Transverse colon (tissue), 4 donors: Measurements from ENCODE around the gene APEX2. TPM values are rescaled to one million over a fixed set of nuclear protein-coding genes. Genes with fewer than 3 reads are reported as not detected.
"Not testable (repeated sequence)": the region's sequence is repeated elsewhere in the genome, so short reads cannot be mapped to it uniquely, and the experiment has no call there.

Source experiments
- DNase-seq: peaks from one replicate; pipeline ENCODE4 v3.0.0-alpha.2; 2019
- H3K27ac ChIP-seq, 4 donors: fragments of 200-600 bp; sonication (generic); 2 replicates each; pipeline ENCODE4 v1.5.1; 2016 to 2018; ENCODE audit warnings: inconsistent platforms in 4 of 4
- H3K27me3 ChIP-seq: fragments of 200-600 bp; sonication (generic); 2 replicates; pipeline ENCODE4 v1.5.1; 2017; ENCODE audit warnings: inconsistent platforms
- H3K36me3 ChIP-seq, 4 donors: fragments of 200-600 bp; sonication (generic); 2 replicates each; pipeline ENCODE4 v1.5.1; 2017 to 2019; ENCODE audit warnings: inconsistent platforms in 4 of 4
- H3K4me1 ChIP-seq, 4 donors: fragments of 200-600 bp; sonication (generic); 2 replicates each; pipeline ENCODE4 v1.5.1; 2017 to 2020; ENCODE audit warnings: inconsistent platforms in 4 of 4
- H3K4me3 ChIP-seq, 4 donors: fragments of 200-600 bp; sonication (generic); 1 replicate in 1 of 4; 2 replicates in 3 of 4; pipeline versions ENCODE4 v1.5.1 to v1.6.1; 2017 to 2019; ENCODE audit warnings: inconsistent platforms in 4 of 4
- H3K9me3 ChIP-seq, 2 donors: fragments of 200-600 bp; sonication (generic); 2 replicates each; pipeline ENCODE4 v1.5.1; 2017 to 2019; ENCODE audit warnings: inconsistent platforms in 2 of 2
- EP300 ChIP-seq: sonication (generic); formaldehyde crosslinking; IDR thresholded peaks from one replicate; pipeline ENCODE4 v1.6.1; 2017; ENCODE audit warnings: antibody characterized with exemption, low read depth
- POLR2A ChIP-seq: fragments of 450-650 bp; IDR thresholded peaks from one replicate; pipeline ENCODE4 v1.6.1; 2016; ENCODE audit warnings: antibody characterized with exemption, mild to moderate bottlenecking, moderate library complexity
- POLR2AphosphoS5 ChIP-seq, 3 donors: sonication (generic); formaldehyde crosslinking; IDR thresholded peaks; one replicate each; pipeline ENCODE4 v1.6.1; 2016; ENCODE audit warnings: antibody characterized with exemption in 3 of 3
- WGBS, 2 donors: methylation state at CpG; one replicate each; pipeline ENCODE4 v1.1.5; 2018; ENCODE audit warnings: low coverage in 1 of 2; 5-methylcytosine and 5-hydroxymethylcytosine counted together
- in situ Hi-C, 4 donors: fragments of 200-750 bp; cut with MboI; loops; one replicate each; pipeline versions ENCODE4 v1.15.0 to v1.15.1; 2017; ENCODE audit warnings: low sequenced_read_pairs in 3 of 4, low pct_ligation_motif_present in 1 of 4, low pct_unique_long_range_greater_than_20kb in 1 of 4
- intact Hi-C: fragments of 100-400 bp; cut with DNase I; formaldehyde crosslinking; loops from one replicate; pipeline ENCODE4 v1.15.1; 2023; ENCODE audit warnings: low total_unique reads
- total RNA-seq, 4 donors: library from RNA; depleted of rRNA; stranded (reverse); fragments of >200 nt; gene quantifications; one replicate each; pipeline ENCODE4 v1.1.0, GENCODE V29; 2016
- TF ChIP-seq, protein P1 (sequence below), 5 experiments: fragments of 200-600 bp in 3 of 5; fragments of 450-650 bp in 2 of 5; sonication (generic) in 3 of 5; IDR thresholded peaks; 1 replicate in 2 of 5; 2 replicates in 3 of 5; pipeline ENCODE4 v1.5.1; 2016 to 2017; ENCODE audit warnings: antibody characterized with exemption in 5 of 5, inconsistent platforms in 3 of 5, mild to moderate bottlenecking in 2 of 5, moderate library complexity in 1 of 5

Gene APEX2
- total RNA-seq, 4 donors from 2014 or later: 3.2 to 22.1 (median 14.3) TPM

DNA sequence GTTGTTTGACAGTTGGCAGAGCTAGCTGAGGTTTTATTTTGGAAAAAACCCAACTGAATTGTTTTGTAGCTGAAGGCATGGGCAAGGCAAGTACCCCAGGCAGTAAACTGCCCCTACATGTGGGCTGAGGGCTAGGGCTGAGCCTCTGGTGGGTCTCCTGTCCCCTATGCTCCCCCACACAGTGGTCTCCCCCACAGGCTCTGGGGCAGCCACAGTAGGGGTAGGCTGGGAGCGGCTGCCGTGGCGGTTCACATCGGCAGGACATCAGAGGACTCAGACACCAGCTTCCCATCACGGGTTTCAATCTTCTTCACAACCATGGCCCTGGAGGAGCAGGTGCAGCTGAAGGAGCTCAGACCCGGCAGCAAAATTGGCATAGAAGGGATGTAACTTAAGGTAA lies 41.4 kb downstream of the APEX2 start:
- H3K27ac ChIP-seq: no peak overlapping the region
- no peaks in the 10 kb centered on the region for H3K27me3 ChIP-seq
- no peaks in the 10 kb centered on the region for H3K4me1 ChIP-seq
- in situ Hi-C loops: no loop called here
- H3K36me3 ChIP-seq: no peaks in the 10 kb centered on the region
- DNase-seq: no peak
- intact Hi-C loops: no loop called here
- H3K9me3 ChIP-seq: no peaks in the 10 kb centered on the region
- no peak overlapping the region for H3K4me3 ChIP-seq
- WGBS, 2 donors: 94% methylated on average over 6 of the region's 6 CpGs; no CpG with 5 or more reads in 1 of the 2 donors
- TF ChIP-seq EP300 (no peak), POLR2A (no peak), POLR2AphosphoS5 (IDR thresholded peaks at IDR 0.05) (no peak)
- TF ChIP-seq, protein P1, sequence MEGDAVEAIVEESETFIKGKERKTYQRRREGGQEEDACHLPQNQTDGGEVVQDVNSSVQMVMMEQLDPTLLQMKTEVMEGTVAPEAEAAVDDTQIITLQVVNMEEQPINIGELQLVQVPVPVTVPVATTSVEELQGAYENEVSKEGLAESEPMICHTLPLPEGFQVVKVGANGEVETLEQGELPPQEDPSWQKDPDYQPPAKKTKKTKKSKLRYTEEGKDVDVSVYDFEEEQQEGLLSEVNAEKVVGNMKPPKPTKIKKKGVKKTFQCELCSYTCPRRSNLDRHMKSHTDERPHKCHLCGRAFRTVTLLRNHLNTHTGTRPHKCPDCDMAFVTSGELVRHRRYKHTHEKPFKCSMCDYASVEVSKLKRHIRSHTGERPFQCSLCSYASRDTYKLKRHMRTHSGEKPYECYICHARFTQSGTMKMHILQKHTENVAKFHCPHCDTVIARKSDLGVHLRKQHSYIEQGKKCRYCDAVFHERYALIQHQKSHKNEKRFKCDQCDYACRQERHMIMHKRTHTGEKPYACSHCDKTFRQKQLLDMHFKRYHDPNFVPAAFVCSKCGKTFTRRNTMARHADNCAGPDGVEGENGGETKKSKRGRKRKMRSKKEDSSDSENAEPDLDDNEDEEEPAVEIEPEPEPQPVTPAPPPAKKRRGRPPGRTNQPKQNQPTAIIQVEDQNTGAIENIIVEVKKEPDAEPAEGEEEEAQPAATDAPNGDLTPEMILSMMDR (IDR thresholded peaks at IDR 0.05): no peak

DNA sequence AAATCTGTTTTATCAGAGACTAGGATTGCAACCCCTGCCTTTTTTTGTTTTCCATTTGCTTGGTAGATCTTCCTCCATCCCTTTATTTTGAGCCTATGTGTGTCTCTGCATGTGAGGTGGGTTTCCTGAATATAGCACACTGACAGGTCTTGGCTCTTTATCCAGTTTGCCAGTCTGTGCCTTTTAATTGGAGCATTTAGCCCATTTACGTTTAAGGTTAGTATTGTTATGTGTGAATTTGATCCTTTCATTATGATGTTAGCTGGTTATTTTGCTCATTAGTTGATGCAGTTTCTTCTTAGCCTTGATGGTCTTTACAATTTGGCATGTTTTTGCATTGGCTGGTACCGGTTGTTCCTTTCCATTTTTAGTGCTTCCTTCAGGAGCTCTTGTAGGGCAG lies 50.4 kb downstream of the APEX2 start:
- H3K27ac ChIP-seq, intact Hi-C loops, H3K27me3 ChIP-seq, H3K4me3 ChIP-seq, DNase-seq, H3K9me3 ChIP-seq, H3K4me1 ChIP-seq, H3K36me3 ChIP-seq: not testable (repeated sequence)
- in situ Hi-C loops: loop anchor here in 2 of 4 donors (25.0 kb wide), 2 partner anchors 163 to 413 kb away; no protein-coding TSS in a partner anchor
- WGBS, 2 donors: 80 to 83% methylated on average over 1 to 2 of the region's 2 CpGs

DNA sequence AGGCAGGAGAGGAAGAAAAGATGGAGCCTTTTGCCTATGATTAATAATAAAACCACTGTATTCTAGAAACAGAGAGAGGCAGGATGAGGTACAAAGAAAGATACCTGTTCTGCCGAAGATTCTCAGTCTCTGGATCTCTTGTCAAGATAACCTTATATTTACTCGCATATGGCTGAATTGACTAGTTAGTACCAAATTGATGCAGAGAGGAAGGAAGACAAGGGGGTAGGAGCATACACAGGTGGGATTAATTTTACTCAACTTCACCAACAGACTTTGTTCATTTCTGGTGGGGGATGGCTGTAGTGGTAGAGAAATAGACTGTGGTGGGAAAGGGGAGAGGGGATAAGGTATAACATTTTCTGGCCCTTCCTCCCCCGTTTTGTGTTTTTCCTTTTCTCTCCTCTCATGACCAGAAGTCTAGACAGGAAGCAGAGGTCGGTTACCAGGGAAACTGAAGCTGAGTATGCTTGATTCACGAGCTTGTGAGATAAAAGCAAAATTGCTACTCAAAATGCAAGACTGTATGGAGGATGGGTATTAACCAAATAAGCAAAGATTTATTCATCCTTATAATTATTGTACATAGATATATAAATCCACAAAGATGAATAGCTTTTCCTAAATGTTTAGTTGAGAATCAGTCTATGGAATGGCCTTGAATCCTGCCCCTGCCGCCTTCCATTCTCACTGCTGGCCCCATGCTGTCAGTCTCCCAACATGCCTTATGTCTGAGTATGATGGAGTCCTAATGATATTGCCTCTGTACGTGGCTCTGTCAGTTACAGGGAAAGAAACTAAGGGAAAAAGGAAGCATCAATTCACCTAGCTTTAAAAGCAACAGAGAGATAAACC lies 56.9 kb downstream of the APEX2 start:
- no peaks in the 10 kb centered on the region for H3K9me3 ChIP-seq
- H3K27ac ChIP-seq: no peak overlapping the region
- H3K36me3 ChIP-seq: no peaks in the 10 kb centered on the region
- peak overlapping the region in 1 of 4 donors; percentile 25 for H3K4me3 ChIP-seq
- DNase-seq: no peak
- intact Hi-C loops (loop anchor here (5.0 kb wide), 1 partner anchor 165 kb away; no protein-coding TSS in a partner anchor), in situ Hi-C loops (loop anchor here in 2 of 4 donors (25.0 kb wide), 2 partner anchors 170 to 420 kb away; no protein-coding TSS in a partner anchor)
- TF ChIP-seq, protein P1 (IDR thresholded peaks at IDR 0.05): no peak
- TF ChIP-seq EP300 (no peak), POLR2A (no peak), POLR2AphosphoS5 (IDR thresholded peaks at IDR 0.05) (no peak)
- 34% methylated on average over 7 of the region's 7 CpGs; no CpG with 5 or more reads in 1 of the 2 donors for WGBS, 2 donors
- H3K27me3 ChIP-seq: no peaks in the 10 kb centered on the region
- no peaks in the 10 kb centered on the region for H3K4me1 ChIP-seq

DNA sequence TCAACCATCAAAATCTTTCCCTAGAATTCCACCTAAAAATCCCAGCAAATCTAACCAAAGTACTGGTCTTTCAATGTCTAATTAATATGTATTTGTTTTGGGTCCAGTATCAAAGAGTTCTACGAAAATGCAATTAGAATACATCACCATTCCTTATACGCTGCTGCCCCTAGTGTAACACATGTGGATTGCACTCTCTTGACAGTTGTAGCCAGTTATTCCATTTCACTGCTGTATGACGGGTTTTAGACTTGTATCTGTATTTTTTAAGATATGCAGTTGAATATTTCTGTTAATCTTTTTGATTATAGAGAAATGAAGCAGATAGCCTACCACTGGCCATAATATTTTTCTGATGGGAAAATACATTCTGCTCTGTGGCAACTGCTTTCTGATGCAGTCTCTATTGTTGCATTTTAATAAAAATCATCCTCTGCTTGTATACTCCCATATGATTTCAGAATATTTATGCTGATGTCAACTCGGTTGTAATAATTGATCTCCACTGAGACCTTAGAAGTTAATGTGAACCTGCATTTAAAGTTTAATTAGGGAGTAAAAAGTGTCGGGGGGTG lies 57.6 kb downstream of the APEX2 start:
- Histone ChIP-seq H3K9me3 (no peaks in the 10 kb centered on the region), H3K36me3 (no peaks in the 10 kb centered on the region), H3K4me1 (no peaks in the 10 kb centered on the region), H3K27me3 (no peaks in the 10 kb centered on the region), H3K4me3 (peak overlapping the region in 1 of 4 donors; percentile 25), H3K27ac (no peak overlapping the region)
- intact Hi-C loops: loop anchor here (5.0 kb wide), 1 partner anchor 165 kb away; no protein-coding TSS in a partner anchor
- TF ChIP-seq POLR2AphosphoS5 (IDR thresholded peaks at IDR 0.05) (no peak), POLR2A (no peak), EP300 (no peak)
- TF ChIP-seq, protein P1 (IDR thresholded peaks at IDR 0.05): peak; percentile 60 to 86 (median 67)
- DNase-seq: no peak
- in situ Hi-C loops: loop anchor here in 2 of 4 donors (25.0 kb wide), 2 partner anchors 170 to 420 kb away; no protein-coding TSS in a partner anchor
- WGBS, 2 donors: 26 to 28% methylated on average over 3 to 5 of the region's 5 CpGs

Other genes starting within 250 kb of the APEX2 start
- gene ITIH6, start 202.1 kb upstream of the APEX2 start, total RNA-seq: not detected
- gene MAGED2, start 192.6 kb upstream of the APEX2 start, total RNA-seq: 100 to 1,000 TPM in 1 of 4 donors, 10 to 100 TPM in 3; 32.9 to 215 (median 67.4) TPM
- 1 to 10 TPM; 1.4 to 7.9 (median 3.1) TPM for gene TRO, start 79.5 kb upstream of the APEX2 start, total RNA-seq
- gene PFKFB1, start 6.2 kb upstream of the APEX2 start, total RNA-seq: under 1 TPM in 2 of 4 donors, not detected in 2; 0.32 to 0.55 TPM
- not detected for gene ALAS2, start 30.6 kb downstream of the APEX2 start, total RNA-seq
- gene PAGE2B, start 74.7 kb downstream of the APEX2 start, total RNA-seq: 1 to 10 TPM in 1 of 4 donors, not detected in 3; 2.0 TPM
- gene PAGE2, start 88.7 kb downstream of the APEX2 start, total RNA-seq: not detected
- gene PAGE5, start 220.0 kb downstream of the APEX2 start, total RNA-seq: not detected